ENCODE measurements around the gene SLC2A1. TPM values are rescaled to one million over a fixed set of nuclear protein-coding genes. Genes with fewer than 3 reads are reported as not detected.

SLC2A1 gene
- total and polyA plus RNA-seq, 9 of the 15 experiments (the other 6 are each of a cell fraction or from before 2014, with no cell fraction given), result 12.6 to 153 (median 48.0) TPM

DNA sequence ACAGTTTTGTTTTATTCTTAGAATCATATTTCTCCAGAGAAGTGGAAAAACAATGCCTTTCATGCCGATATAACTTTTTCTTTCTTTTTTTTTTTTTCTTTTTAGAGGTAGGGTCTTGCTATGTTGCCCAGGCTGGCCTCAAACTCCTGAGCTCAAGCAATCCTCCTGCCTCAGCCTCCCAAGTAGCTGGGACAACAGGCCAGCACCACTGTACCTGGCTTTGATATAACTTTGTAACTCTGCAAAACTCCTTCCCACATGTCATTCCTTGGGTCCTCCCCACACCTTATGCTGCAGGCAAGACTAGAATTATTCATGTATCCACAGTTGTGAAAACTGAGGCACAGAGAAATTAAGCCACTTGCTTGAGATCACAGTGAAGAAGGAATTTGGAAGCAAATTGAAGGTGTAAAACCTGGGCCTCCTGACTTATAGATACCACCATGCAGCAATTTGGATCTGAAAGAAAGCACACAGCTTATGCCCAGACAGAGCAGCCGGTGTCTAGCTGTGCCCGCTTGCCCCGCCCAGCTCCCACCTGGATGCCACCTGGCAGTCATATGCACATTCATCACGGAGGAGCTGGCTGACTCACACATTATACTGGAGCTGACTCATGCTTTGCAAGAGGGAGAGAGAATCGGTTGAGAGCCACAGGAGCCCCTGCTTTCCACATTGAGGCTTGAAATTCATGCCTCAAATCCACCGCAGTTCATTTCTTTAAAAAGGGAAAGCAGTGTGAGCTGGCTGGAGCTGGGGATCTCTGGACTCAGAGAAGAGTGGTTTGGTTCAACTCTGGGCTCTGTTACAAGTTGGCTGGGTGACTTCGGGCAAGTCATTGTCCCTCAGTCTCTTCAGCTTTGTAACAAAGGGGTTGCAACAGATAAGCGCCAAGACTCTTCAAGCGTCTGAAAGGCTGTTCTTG lies 8.3 kb upstream of the SLC2A1 start (continued):
- TF ChIP-seq, protein P1, sequence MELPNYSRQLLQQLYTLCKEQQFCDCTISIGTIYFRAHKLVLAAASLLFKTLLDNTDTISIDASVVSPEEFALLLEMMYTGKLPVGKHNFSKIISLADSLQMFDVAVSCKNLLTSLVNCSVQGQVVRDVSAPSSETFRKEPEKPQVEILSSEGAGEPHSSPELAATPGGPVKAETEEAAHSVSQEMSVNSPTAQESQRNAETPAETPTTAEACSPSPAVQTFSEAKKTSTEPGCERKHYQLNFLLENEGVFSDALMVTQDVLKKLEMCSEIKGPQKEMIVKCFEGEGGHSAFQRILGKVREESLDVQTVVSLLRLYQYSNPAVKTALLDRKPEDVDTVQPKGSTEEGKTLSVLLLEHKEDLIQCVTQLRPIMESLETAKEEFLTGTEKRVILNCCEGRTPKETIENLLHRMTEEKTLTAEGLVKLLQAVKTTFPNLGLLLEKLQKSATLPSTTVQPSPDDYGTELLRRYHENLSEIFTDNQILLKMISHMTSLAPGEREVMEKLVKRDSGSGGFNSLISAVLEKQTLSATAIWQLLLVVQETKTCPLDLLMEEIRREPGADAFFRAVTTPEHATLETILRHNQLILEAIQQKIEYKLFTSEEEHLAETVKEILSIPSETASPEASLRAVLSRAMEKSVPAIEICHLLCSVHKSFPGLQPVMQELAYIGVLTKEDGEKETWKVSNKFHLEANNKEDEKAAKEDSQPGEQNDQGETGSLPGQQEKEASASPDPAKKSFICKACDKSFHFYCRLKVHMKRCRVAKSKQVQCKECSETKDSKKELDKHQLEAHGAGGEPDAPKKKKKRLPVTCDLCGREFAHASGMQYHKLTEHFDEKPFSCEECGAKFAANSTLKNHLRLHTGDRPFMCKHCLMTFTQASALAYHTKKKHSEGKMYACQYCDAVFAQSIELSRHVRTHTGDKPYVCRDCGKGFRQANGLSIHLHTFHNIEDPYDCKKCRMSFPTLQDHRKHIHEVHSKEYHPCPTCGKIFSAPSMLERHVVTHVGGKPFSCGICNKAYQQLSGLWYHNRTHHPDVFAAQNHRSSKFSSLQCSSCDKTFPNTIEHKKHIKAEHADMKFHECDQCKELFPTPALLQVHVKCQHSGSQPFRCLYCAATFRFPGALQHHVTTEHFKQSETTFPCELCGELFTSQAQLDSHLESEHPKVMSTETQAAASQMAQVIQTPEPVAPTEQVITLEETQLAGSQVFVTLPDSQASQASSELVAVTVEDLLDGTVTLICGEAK (IDR thresholded peaks at IDR 0.05), result 0 out of 2 replicates have a peak, but pooled peaks have one; percentile 11
- TF ChIP-seq, protein P1 (CRISPR knock-in tag; IDR thresholded peaks at IDR 0.05), result no peak
- TF ChIP-seq KLF6 (CRISPR knock-in tag; IDR thresholded peaks at IDR 0.05; ENCODE audit: borderline replicate concordance) (no peak), ZNF445 (CRISPR knock-in tag; IDR thresholded peaks at IDR 0.05; ENCODE audit: low read depth) (no peak), ZNF212 (CRISPR knock-in tag; IDR thresholded peaks at IDR 0.05) (no peak), NR2F6 (CRISPR knock-in tag; IDR thresholded peaks at IDR 0.05) (no peak), SLC30A9 (CRISPR knock-in tag; IDR thresholded peaks at IDR 0.05) (no peak), ZNF324 (CRISPR knock-in tag; IDR thresholded peaks at IDR 0.05) (no peak)
- TF ChIP-seq, protein P2, sequence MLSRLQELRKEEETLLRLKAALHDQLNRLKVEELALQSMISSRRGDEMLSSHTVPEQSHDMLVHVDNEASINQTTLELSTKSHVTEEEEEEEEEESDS (CRISPR knock-in tag; IDR thresholded peaks at IDR 0.05), result no peak
